ENCODE data around the gene LASP1NB.
A peak's percentile ranks its signal among the peaks of the same experiment; 100 is the strongest.

Gene LASP1NB

DNA sequence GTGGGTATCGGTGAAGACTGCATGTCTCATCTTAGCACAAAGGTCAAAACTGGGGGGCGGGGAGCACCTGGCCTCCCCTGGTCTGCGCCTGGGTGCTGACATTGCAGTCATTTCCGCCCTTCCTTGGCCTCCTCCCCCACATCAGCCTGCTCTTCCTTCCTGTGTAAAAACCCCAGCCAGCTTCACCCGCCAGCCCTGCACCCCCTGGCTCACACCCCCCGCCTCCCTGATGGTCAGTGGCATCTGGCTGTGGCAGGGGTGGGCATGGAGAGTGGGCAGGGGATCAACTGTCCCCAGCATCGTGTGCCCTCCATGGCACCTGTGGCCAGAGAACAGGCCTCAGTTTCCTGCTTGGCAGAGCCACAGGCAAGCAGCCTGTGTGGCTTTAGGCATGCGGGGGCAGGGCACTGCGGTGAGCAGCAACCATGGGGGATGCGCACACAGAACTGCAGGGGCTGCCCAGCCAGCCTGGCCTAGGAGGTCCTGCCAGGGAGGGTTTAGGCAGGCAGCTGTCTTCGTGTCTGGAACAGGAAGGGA, 26.5 kb upstream of the LASP1NB start:
- no peaks in the 10 kb centered on the region for H3K9me3 ChIP-seq (replicated peaks; ENCODE audit: control insufficient read depth, insufficient read depth, low read length)
- no peak overlapping the region for H2AFZ ChIP-seq (ENCODE audit: low read depth, low read length)
- ChIA-PET POLR2A (interaction anchor here (0.9 to 1.5 kb wide), 2 partner anchors 23 to 29 kb away, joined by 3 to 5 read pairs; partner anchors contain the start of gene LASP1), CTCF (interaction anchor here (1.4 to 4.1 kb wide), 5 partner anchors 8 to 84 kb away, joined by 7 to 18 read pairs (median 11); partner anchors contain the start of genes LASP1 and LASP1NB)
- no TSS peak for BruUV-seq (replicated peaks)
- H3K79me2 ChIP-seq (ENCODE audit: control insufficient read depth, insufficient read depth, low read length), result peaks cover 24% of the 10 kb centered on the region
- dilution Hi-C loops (cut with MboI; ENCODE audit: extremely low pct_ligation_motif_present, low sequenced_read_pairs) (no loop called here), intact Hi-C loops (cut with micrococcal nuclease) (no loop called here)
- H3K4me3 ChIP-seq (replicated peaks in 1 of 3; ENCODE audit: insufficient read depth in 1 of 3, low read depth in 1 of 3, low read length in 3 of 3), result no peak overlapping the region
- TF ChIP-seq POLR2AphosphoS5 (IDR thresholded peaks at IDR 0.05; ENCODE audit: insufficient read depth, low read depth, low read length), result peak; percentile 65
- no peak for TF ChIP-seq JUN (IDR thresholded peaks at IDR 0.05; ENCODE audit: borderline replicate concordance, insufficient read depth, insufficient read length, low read depth)
- TF ChIP-seq, protein P1, sequence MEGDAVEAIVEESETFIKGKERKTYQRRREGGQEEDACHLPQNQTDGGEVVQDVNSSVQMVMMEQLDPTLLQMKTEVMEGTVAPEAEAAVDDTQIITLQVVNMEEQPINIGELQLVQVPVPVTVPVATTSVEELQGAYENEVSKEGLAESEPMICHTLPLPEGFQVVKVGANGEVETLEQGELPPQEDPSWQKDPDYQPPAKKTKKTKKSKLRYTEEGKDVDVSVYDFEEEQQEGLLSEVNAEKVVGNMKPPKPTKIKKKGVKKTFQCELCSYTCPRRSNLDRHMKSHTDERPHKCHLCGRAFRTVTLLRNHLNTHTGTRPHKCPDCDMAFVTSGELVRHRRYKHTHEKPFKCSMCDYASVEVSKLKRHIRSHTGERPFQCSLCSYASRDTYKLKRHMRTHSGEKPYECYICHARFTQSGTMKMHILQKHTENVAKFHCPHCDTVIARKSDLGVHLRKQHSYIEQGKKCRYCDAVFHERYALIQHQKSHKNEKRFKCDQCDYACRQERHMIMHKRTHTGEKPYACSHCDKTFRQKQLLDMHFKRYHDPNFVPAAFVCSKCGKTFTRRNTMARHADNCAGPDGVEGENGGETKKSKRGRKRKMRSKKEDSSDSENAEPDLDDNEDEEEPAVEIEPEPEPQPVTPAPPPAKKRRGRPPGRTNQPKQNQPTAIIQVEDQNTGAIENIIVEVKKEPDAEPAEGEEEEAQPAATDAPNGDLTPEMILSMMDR (IDR thresholded peaks at IDR 0.05; ENCODE audit: extremely low read depth in 1 of 2, insufficient read depth in 1 of 2, low read depth in 1 of 2, low read length in 2 of 2), result no peak
- TF ChIP-seq GATA2 (IDR thresholded peaks at IDR 0.05; ENCODE audit: insufficient read depth, insufficient read length, low read depth, low read length), result no peak
- peak; percentile 31 for TF ChIP-seq MYC (IDR thresholded peaks at IDR 0.05; ENCODE audit: low read depth, low read length)
- TF ChIP-seq FOS (IDR thresholded peaks at IDR 0.05; ENCODE audit: borderline replicate concordance, insufficient read depth, low read length), result peak; percentile 45
- TF ChIP-seq, protein P2, sequence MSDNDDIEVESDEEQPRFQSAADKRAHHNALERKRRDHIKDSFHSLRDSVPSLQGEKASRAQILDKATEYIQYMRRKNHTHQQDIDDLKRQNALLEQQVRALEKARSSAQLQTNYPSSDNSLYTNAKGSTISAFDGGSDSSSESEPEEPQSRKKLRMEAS (IDR thresholded peaks at IDR 0.05; ENCODE audit: insufficient read depth, insufficient read length), result no peak
- TF ChIP-seq POLR2A (IDR thresholded peaks at IDR 0.05; ENCODE audit: low read depth, low read length), result no peak
- TF ChIP-seq EZH2 (IDR thresholded peaks at IDR 0.05; ENCODE audit: borderline replicate concordance, low read depth, low read length, severe bottlenecking), result no peak
- no peaks in the 10 kb centered on the region for H3K9me1 ChIP-seq (replicated peaks; ENCODE audit: control insufficient read depth, extremely low read depth, insufficient read depth, low read length)
- no peak overlapping the region for H3K9ac ChIP-seq (replicated peaks; ENCODE audit: extremely low read depth, insufficient read depth, low read length)
- H3K27me3 ChIP-seq (ENCODE audit: control insufficient read depth in 2 of 2, insufficient read depth in 2 of 2, low read length in 2 of 2), result no peaks in the 10 kb centered on the region
- H3K36me3 ChIP-seq (ENCODE audit: control insufficient read depth in 2 of 2, extremely low read depth in 1 of 2, insufficient read depth in 2 of 2, low read length in 2 of 2), result peaks cover 0 to 12% of the 10 kb centered on the region in 2 experiments
- peak; percentile 41 for DNase-seq (ENCODE audit: low read depth, low spot score)
- H4K20me1 ChIP-seq (replicated peaks; ENCODE audit: control insufficient read depth, extremely low read depth, insufficient read depth, low read length), result no peaks in the 10 kb centered on the region
- peak overlapping the region; percentile 51 for H3K27ac ChIP-seq (ENCODE audit: insufficient read depth, low read depth, low read length)
- H3K4me1 ChIP-seq (ENCODE audit: control insufficient read depth, extremely low read depth, insufficient read depth, low read length), result peaks cover 60% of the 10 kb centered on the region
- H3K4me2 ChIP-seq (ENCODE audit: insufficient read depth, low read length), result peak overlapping the region; percentile 15
- peak; percentile 75 for FAIRE-seq

All from endothelial cell of umbilical vein (primary cell).